ENCODE measurements around the gene TCF12. TPM values are rescaled to one million over a fixed set of nuclear protein-coding genes. Genes with fewer than 3 reads are reported as not detected.

TCF12 gene
- total and polyA plus RNA-seq, 2 of the 8 experiments (the other 6 are each of a cell fraction or from before 2014, with no cell fraction given), result 85.8 to 101 TPM

DNA sequence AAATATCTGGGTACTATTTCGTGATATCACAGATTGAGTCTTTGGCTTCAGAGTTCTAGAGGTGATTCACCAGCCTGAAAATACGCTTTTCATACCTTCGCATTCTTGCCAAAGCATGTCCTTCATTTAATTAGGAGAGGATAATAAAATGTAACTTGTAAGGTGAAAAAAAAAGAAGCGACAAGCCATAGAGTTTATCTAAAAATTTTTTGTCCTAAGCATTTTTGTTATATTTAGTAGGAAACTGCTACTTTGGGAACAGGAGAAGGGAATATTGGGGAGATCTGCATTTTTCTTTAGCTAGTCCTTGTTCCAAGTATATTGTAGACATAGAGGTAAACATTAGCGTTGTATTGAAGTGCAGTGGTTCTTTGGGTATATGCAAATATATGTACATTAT lies 120.1 kb downstream of the TCF12 start:
- POLR2A ChIA-PET (ENCODE audit: partially characterized antibody), result interaction anchor here (1.1 to 1.8 kb wide), 2 partner anchors 10 to 67 kb away, joined by 3 read pairs; no protein-coding TSS in a partner anchor
- CTCF ChIA-PET (ENCODE audit: partially characterized antibody), result no interaction called here
- WGBS, 2 experiments (ENCODE audit: extremely low coverage in 1 of 2, insufficient coverage in 1 of 2, insufficient read length in 1 of 2, insufficient replicate concordance in 2 of 2, low coverage in 1 of 2, low lambda C conversion rate in 2 of 2, missing lambda C conversion rate in 1 of 2), result 83% methylated on average over 4 of the region's 5 CpGs; no CpG with 5 or more reads in 1 of the 2 experiments

More for the DNA sequence above, 120.1 kb downstream of the TCF12 start:
- Histone ChIP-seq H3K79me2 (ENCODE audit: control insufficient read depth in 1 of 2, insufficient read depth in 2 of 2, low read length in 2 of 2) (peaks cover 0 to 99% of the 10 kb centered on the region in 2 experiments; a peak in 3 of 4 replicates), H2BK12ac (ENCODE audit: low read depth, low read length) (no peak overlapping the region), H3K4ac (replicated peaks; ENCODE audit: insufficient read length, low read depth, low read length) (no peak overlapping the region), H3K23me2 (ENCODE audit: low read depth, low read length) (no peaks in the 10 kb centered on the region), H3K36me3 (ENCODE audit: control insufficient read depth in 2 of 4, insufficient read depth in 4 of 4, low read length in 3 of 4) (no peaks in the 10 kb centered on the region), H3K4me1 (replicated peaks in 1 of 4; ENCODE audit: control insufficient read depth in 3 of 4, insufficient read depth in 4 of 4, low read length in 3 of 4) (peaks cover 0 to 19% (median 0%) of the 10 kb centered on the region in 4 experiments; a peak in 4 of 7 replicates), H3K18ac (ENCODE audit: extremely low read depth, low read length) (no peak overlapping the region), H3K4me2 (ENCODE audit: insufficient read depth in 1 of 2, low read depth in 2 of 2, low read length in 2 of 2) (no peak overlapping the region), H3K79me1 (ENCODE audit: low read depth, low read length) (peaks cover 3% of the 10 kb centered on the region; the same call in 1 of the 2 replicates), H2AK5ac (ENCODE audit: low read depth, low read length) (no peak overlapping the region), H3K9me3 (ENCODE audit: insufficient read depth in 2 of 2, low read depth in 1 of 2, low read length in 1 of 2) (no peaks in the 10 kb centered on the region), H2BK120ac (replicated peaks; ENCODE audit: low read depth, low read length) (no peak overlapping the region), H3K56ac (replicated peaks; ENCODE audit: insufficient read length, low read depth, low read length) (no peak overlapping the region), H3K23ac (ENCODE audit: insufficient read length) (no peak overlapping the region), H3K27ac (ENCODE audit: low read depth, low read length) (no peak overlapping the region), H4K8ac (ENCODE audit: extremely low read depth, insufficient read depth, low read length) (no peak overlapping the region), H4K5ac (ENCODE audit: insufficient read length, low read depth, low read length) (no peak overlapping the region), H4K20me1 (replicated peaks in 1 of 2; ENCODE audit: control insufficient read depth in 1 of 2, insufficient read depth in 2 of 2, low read length in 2 of 2) (peaks cover 2% of the 10 kb centered on the region in 2 experiments), H3K27me3 (replicated peaks in 1 of 4; ENCODE audit: control insufficient read depth in 3 of 4, extremely low read depth in 1 of 4, insufficient read depth in 3 of 4, low read length in 3 of 4) (no peaks in the 10 kb centered on the region), H4K91ac (replicated peaks; ENCODE audit: insufficient read length, low read length) (no peak overlapping the region), H3K4me3 (ENCODE audit: extremely low read depth in 1 of 4, insufficient read depth in 2 of 4, low read depth in 3 of 4, low read length in 4 of 4) (no peak overlapping the region), H2AFZ (ENCODE audit: low read length) (no peak overlapping the region), H2BK15ac (ENCODE audit: low read length) (no peak overlapping the region), H3K14ac (ENCODE audit: insufficient read length) (no peak overlapping the region), H3K9ac (replicated peaks in 1 of 4; ENCODE audit: extremely low read depth in 1 of 4, low read depth in 3 of 4, low read length in 3 of 4) (no peak overlapping the region), H2BK20ac (ENCODE audit: low read length) (no peak overlapping the region), H2BK5ac (ENCODE audit: low read depth, low read length) (no peak overlapping the region)
- DNase-seq (ENCODE audit: low read depth in 1 of 2, low spot score in 2 of 2) (no peak), FAIRE-seq (no peak)
- TF ChIP-seq, protein P1, sequence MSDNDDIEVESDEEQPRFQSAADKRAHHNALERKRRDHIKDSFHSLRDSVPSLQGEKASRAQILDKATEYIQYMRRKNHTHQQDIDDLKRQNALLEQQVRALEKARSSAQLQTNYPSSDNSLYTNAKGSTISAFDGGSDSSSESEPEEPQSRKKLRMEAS (IDR thresholded peaks at IDR 0.05), result no peak
- TF ChIP-seq SP2 (IDR thresholded peaks at IDR 0.05; ENCODE audit: low read length), result no peak
- no peak for TF ChIP-seq POLR2AphosphoS5 (IDR thresholded peaks at IDR 0.05; ENCODE audit: low read depth, low read length)
- TF ChIP-seq EGR1 (IDR thresholded peaks at IDR 0.05; ENCODE audit: borderline replicate concordance, low read depth, low read length), result no peak
- no peak for TF ChIP-seq CHD1 (IDR thresholded peaks at IDR 0.05; ENCODE audit: low read depth, low read length)
- TF ChIP-seq KDM1A (IDR thresholded peaks at IDR 0.05; ENCODE audit: borderline replicate concordance, low read length), result no peak
- no peak for TF ChIP-seq RAD21 (IDR thresholded peaks at IDR 0.05 in 1 of 2, conservative IDR thresholded peaks at IDR 0.05 in 1 of 2; ENCODE audit: low read depth in 2 of 2, low read length in 2 of 2)
- no peak for TF ChIP-seq SIX5 (IDR thresholded peaks at IDR 0.05; ENCODE audit: low read depth, low read length)
